GM04503 (cell line): Measurements from ENCODE around the gene PDYN.

ENCODE experiments used
- DNase-seq: peaks from one replicate; pipeline ENCODE4 v3.0.0-alpha.2; 2012; ENCODE audit warnings: low read depth

PDYN gene

DNA sequence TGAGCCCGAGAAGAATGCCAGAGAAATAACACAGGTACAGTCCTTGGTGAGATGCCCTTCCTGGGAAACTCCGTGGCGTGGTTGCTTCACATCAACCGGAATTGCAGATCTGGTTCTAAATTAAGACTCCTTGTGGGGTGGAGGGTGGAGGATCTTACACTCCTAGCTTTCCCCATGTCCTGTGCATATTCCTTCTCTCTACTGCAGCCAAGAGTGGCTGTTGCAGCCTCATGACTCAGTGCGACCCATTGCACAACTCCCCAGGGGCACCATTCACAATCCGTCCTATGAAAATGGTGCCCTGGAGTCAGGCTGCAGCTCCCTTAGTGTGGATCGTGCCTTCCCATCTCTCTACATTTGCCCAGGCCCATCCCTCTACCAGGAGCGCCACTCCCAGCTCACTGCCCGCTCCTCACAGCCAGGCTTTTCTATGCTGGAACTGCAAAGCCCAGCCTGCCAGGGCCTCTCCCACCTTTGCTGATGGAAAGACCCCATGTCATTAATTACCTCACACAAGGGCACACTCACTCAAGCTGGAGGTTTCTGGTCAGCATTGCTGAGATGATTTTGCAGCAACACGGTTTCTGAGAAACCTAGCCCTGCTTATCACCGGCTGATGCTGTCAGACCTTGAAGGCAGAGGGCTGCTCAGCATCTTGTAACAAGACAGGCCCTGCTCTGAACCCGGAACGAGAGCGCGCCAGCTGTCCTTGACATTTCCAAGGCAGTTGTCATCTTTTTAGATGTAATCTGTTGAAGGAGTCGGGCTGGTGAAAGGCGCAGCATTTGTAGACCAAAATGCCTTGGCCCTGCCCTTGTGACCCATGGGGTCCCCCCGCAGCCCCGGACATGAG is 58.9 kb downstream of the PDYN start:
- peak; percentile 89 for DNase-seq

DNA sequence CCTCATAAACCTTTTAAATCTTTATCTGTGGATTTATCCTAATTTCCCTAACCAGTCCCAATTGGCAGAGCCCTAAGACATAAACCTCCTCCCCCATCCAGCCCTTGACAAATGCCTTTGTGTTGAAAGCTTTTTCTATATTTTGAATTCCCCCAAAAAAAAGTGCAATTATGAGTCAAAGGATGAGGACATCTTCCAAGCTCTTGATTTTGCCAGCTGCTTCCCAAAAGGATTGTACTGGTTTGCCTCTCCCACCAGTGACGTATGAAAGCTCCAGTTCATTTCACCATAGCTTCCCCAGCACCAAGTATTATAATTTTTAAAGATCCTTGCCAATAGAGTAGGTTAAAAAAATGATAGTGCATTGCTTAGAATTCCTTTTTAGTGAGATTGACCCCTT is 59.7 kb downstream of the PDYN start:
- DNase-seq: peak; percentile 80

DNA sequence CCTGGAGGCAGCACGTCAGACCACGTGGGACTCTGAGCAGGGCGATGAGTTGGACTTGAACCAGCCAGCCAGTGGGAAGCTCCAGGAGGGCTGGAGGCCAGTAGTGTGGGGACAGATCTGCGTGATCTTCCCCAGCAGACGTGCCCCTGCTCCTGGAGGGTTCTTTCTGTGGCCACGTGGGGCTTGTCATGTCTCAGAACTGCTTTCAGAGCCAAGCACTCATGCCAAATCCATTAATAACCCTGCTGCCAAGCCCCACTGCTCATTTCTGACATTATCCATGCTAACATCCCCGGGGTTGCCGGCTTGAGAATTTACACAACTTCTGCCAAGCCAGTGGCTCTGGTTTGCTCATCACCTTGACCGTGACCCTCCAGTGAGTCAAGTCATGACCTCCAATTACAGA is 60.4 kb downstream of the PDYN start:
- DNase-seq: no peak

DNA sequence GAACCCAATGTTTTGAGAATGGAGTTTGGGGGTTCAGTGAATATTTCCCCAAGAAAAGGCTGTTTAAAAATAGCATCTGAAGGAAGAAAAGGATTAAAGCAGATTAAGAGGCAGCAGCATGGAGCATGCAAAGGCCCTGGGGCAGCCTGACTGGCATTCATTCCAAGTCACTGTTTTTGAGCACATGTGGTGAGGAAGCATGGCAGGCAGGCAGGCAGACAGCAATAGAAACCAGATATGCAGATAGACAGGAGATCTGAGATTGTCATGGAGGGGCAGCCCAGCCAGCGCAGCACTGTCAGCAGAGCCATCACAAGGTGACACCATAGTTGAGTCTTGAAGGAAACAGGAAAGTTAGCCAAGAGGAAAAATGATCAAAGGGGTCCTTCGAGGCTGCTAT is 60.9 kb downstream of the PDYN start:
- no peak for DNase-seq

DNA sequence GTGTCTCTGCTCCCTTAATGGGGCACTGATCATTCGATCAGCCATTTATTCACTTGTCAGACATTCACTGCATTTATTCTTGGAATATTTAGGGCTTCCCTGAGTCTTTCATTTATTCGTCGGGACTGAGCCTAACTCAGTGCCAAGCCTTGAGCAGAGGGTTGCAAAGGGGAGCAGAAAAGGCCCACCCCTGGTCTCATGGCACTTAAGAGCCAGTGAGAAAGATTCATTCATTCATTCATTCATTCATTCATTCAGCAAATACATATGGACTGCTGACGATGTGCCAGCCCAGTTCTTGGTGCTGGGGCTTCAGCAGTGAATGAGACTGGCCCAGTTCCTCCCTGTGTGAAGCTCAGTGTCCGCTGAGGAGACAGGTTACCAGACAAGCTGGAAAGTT is 62.0 kb downstream of the PDYN start:
- no peak for DNase-seq

DNA sequence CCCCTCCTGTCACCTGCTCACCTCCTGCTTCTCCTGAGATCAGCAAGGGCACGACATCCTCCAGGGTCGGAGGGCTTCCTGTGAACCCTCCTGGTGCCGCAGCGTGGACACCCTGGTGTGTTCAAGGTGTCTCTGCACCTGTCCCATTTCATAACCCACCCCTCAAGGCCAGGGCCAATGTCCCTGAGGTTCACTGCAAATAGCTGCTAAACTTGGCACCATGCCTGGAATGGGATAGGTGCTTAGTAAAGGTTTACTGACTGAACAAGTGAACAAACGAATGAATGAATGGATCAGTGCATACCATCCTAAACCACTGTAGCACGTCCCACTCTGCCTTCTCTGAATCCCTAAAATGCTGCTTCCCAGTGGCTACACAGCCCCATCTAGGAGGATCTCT is 63.7 kb downstream of the PDYN start:
- no peak for DNase-seq

DNA sequence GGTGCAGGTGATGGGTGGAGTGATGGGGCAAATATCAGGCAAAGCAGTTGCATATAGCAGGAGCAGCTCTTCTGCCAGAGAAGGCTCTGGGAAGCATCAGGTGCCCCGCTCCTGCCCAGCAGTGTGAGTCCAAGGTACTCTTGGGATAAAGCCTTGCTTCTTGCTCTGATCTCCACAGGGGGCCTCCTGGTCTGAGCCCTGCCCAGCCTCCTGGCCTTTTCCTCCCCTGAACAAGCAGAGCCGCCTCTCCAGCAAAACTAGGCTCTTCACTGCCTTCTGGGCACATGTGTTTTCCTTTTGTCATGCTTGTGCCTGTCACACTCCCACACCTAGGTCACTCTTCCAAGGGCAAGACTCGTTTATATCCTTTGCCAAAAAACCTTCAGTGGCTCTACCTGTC is 64.4 kb downstream of the PDYN start:
- no peak for DNase-seq

DNA sequence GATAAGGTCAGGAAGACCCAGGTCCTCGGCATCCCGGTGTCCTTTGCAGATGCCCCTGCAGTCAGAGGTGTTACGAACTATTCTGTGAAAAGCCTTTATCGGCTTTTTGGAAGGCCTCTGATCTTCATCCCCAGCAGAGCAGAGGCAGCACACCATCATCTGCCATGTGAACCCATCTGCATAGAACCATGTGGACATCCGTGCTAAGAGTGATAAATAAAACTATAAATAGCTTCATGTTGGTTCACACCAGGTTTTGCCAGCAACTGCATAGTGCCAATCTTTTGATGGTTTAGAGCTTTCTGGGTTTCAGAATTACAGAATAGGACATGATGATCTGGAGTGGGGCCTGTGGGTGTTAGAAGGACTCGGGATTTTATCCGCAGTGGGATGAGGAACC is 65.1 kb downstream of the PDYN start:
- DNase-seq: no peak
